ENCODE results near the gene VAV3. TPM values are rescaled to one million over a fixed set of nuclear protein-coding genes. Genes with fewer than 3 reads are reported as not detected.

Gene VAV3
- total and polyA plus RNA-seq, 9 of the 15 experiments (the other 6 are each of a cell fraction or from before 2014, with no cell fraction given): not detected

GRCh38 chr1:107990606-107991005, 25.6 kb upstream of the VAV3 start:
- intact Hi-C loops (cut with micrococcal nuclease): no loop called here
- no peak overlapping the region for H3K9ac ChIP-seq (ENCODE audit: insufficient read depth in 1 of 2, low read depth in 2 of 2, low read length in 2 of 2)
- H3K27me3 ChIP-seq (ENCODE audit: control insufficient read depth in 2 of 2, insufficient read depth in 2 of 2, low read length in 2 of 2): peaks cover 0 to 6% of the 10 kb centered on the region in 2 experiments; a peak in 4 of 5 replicates
- H3K4me2 ChIP-seq (ENCODE audit: insufficient read depth, low read length): no peak overlapping the region
- ChIA-PET POLR2A (no interaction called here), CTCF (ENCODE audit: low intra/inter-chr PET ratio) (no interaction called here)
- H4K20me1 ChIP-seq (replicated peaks; ENCODE audit: control insufficient read depth, insufficient read depth, low read length): no peaks in the 10 kb centered on the region
- DNase-seq (ENCODE audit: extremely low read depth in 1 of 4, low spot score in 3 of 4) (no peak), ATAC-seq (no peak), FAIRE-seq (no peak)
- BruUV-seq (replicated peaks): no TSS peak
- H2AFZ ChIP-seq (ENCODE audit: low read depth, low read length): no peak overlapping the region
- no peaks in the 10 kb centered on the region for H3K4me1 ChIP-seq (replicated peaks in 1 of 2; ENCODE audit: control insufficient read depth in 2 of 2, insufficient read depth in 2 of 2, low read length in 2 of 2)
- no peak overlapping the region for H3K4me3 ChIP-seq
- H3K36me3 ChIP-seq (ENCODE audit: control insufficient read depth, insufficient read depth, low read length): no peaks in the 10 kb centered on the region
- no peak overlapping the region for H3K27ac ChIP-seq (ENCODE audit: extremely low read depth, low read depth, low read length)
- no peaks in the 10 kb centered on the region for H3K9me1 ChIP-seq (ENCODE audit: control insufficient read depth, insufficient read depth, low read length)
- 7% methylated on average over 5 of the region's 5 CpGs for WGBS (ENCODE audit: insufficient coverage, low coverage, missing lambda C conversion rate)
- in situ Hi-C loops (cut with MboI): no loop called here
- H3K9me3 ChIP-seq (replicated peaks; ENCODE audit: control insufficient read depth, insufficient read depth, low read depth, low read length): no peaks in the 10 kb centered on the region
- H3K79me2 ChIP-seq (ENCODE audit: control insufficient read depth, insufficient read depth, low read length): no peaks in the 10 kb centered on the region
- TF ChIP-seq RBM14 (IDR thresholded peaks at IDR 0.05; ENCODE audit: borderline replicate concordance, insufficient read depth, low read depth, low read length) (no peak), MAFG (tag; conservative IDR thresholded peaks at IDR 0.05) (no peak), ZNF318 (IDR thresholded peaks at IDR 0.05; ENCODE audit: borderline replicate concordance in 1 of 2, low read depth in 1 of 2) (no peak), KDM1A (IDR thresholded peaks at IDR 0.05) (no peak), ZNF518B (CRISPR knock-in tag; IDR thresholded peaks at IDR 0.05) (no peak), GTF2F1 (IDR thresholded peaks at IDR 0.05; ENCODE audit: low read depth, low read length) (no peak), TEAD1 (CRISPR knock-in tag; IDR thresholded peaks at IDR 0.05) (no peak), POLR3G (IDR thresholded peaks at IDR 0.05; ENCODE audit: extremely low read depth, insufficient read length, insufficient replicate concordance) (no peak)
